ENCODE results near the gene MTMR3.
"Not testable (repeated sequence)": the region's sequence is repeated elsewhere in the genome, so short reads cannot be mapped to it uniquely, and the experiment has no call there.

The MTMR3 gene

GRCh38 chr22:29883045-29883774, at the start of gene MTMR3:
TSS of gene MTMR3 (plus strand) at chr22:29883174. CDS start at chr22:29971060, 87,886 bp downstream.
- peak; percentile 93 for DNase-seq (ENCODE audit: low read depth, low spot score)

GRCh38 chr22:29833392-29833965, 49.5 kb upstream of the MTMR3 start:
- no peak for DNase-seq (ENCODE audit: low read depth, low spot score)

GRCh38 chr22:29834046-29834445, 48.9 kb upstream of the MTMR3 start:
- no peak for DNase-seq (ENCODE audit: low read depth, low spot score)

- not testable (repeated sequence) for DNase-seq (ENCODE audit: low read depth, low spot score)
Measured at GRCh38 chr22:29836791-29837370, 46.1 kb upstream of the MTMR3 start.

- peak; percentile 99 for DNase-seq (ENCODE audit: low read depth, low spot score)
Measured at GRCh38 chr22:29837741-29838598, 45.0 kb upstream of the MTMR3 start, which contains the start of gene ASCC2. TSS of gene ASCC2 (minus strand) at chr22:29838274. CDS start at chr22:29832325, 5,949 bp downstream.

- no peak for DNase-seq (ENCODE audit: low read depth, low spot score)
Measured at GRCh38 chr22:29838599-29838956, 44.4 kb upstream of the MTMR3 start.

GRCh38 chr22:29839039-29839438, 43.9 kb upstream of the MTMR3 start:
- DNase-seq (ENCODE audit: low read depth, low spot score), result no peak

- DNase-seq (ENCODE audit: low read depth, low spot score), result no peak
Measured at GRCh38 chr22:29840498-29840897, 42.5 kb upstream of the MTMR3 start.

- no peak for DNase-seq (ENCODE audit: low read depth, low spot score)
Measured at GRCh38 chr22:29842172-29842571, 40.8 kb upstream of the MTMR3 start.

- no peak for DNase-seq (ENCODE audit: low read depth, low spot score)
Measured at GRCh38 chr22:29842740-29843139, 40.2 kb upstream of the MTMR3 start.

GRCh38 chr22:29846290-29846689, 36.7 kb upstream of the MTMR3 start:
- no peak for DNase-seq (ENCODE audit: low read depth, low spot score)

- DNase-seq (ENCODE audit: low read depth, low spot score), result no peak
Measured at GRCh38 chr22:29848111-29848510, 34.9 kb upstream of the MTMR3 start.

GRCh38 chr22:29854432-29854831, 28.5 kb upstream of the MTMR3 start:
- DNase-seq (ENCODE audit: low read depth, low spot score), result no peak

GRCh38 chr22:29855611-29856181, 27.3 kb upstream of the MTMR3 start:
- DNase-seq (ENCODE audit: low read depth, low spot score), result no peak

- DNase-seq (ENCODE audit: low read depth, low spot score), result no peak
Measured at GRCh38 chr22:29856496-29856895, 26.5 kb upstream of the MTMR3 start.

GRCh38 chr22:29859030-29859429, 23.9 kb upstream of the MTMR3 start:
- not testable (repeated sequence) for DNase-seq (ENCODE audit: low read depth, low spot score)

- no peak for DNase-seq (ENCODE audit: low read depth, low spot score)
Measured at GRCh38 chr22:29860006-29860766, 22.8 kb upstream of the MTMR3 start.

- no peak for DNase-seq (ENCODE audit: low read depth, low spot score)
Measured at GRCh38 chr22:29861672-29862297, 21.2 kb upstream of the MTMR3 start.

GRCh38 chr22:29865572-29865971, 17.4 kb upstream of the MTMR3 start:
- not testable (repeated sequence) for DNase-seq (ENCODE audit: low read depth, low spot score)

GRCh38 chr22:29867260-29867659, 15.7 kb upstream of the MTMR3 start:
- no peak for DNase-seq (ENCODE audit: low read depth, low spot score)

Data from ELF-1 (cell line).